ENCODE measurements around the gene MC3R. TPM values are rescaled to one million over a fixed set of nuclear protein-coding genes. Genes with fewer than 3 reads are reported as not detected.

The MC3R gene
- total and polyA plus RNA-seq, 8 donors, result not detected

DNA sequence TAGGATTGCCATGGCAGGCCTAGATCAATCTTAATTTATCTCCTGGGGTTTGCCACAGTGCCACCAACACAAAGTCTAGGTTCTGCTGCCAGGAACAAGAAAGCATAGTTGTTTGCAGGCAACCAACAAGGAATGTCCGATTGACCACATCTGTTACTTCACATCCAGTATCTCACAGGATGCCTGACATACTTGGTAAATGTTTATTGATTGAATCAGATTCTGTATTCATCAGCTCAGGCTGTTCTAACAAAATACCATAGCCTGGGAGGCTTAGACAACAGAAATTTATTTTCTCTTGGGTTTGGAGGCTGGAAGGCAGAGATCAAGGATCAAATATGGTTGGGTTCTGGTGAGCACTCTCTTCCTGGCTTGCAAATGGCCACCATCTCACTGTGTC, 26.3 kb upstream of the MC3R start:
- Histone ChIP-seq H3K4me1 (no peaks in the 10 kb centered on the region), H3K9me3 (peaks cover 3 to 25% (median 15%) of the 10 kb centered on the region in 4 donors), H3K27ac (no peak overlapping the region), H3K36me3 (no peaks in the 10 kb centered on the region), H3K4me3 (no peak overlapping the region), H3K27me3 (peaks cover 0 to 12% (median 0%) of the 10 kb centered on the region in 3 donors)
- DNase-seq, result no peak
- 70 to 89% (median 80%) methylated on average over 1 of the region's 1 CpG for WGBS, 5 donors
- intact Hi-C loops (cut with DNase I; ENCODE audit: low total_unique reads), result no loop called here
- TF ChIP-seq EP300 (IDR thresholded peaks at IDR 0.05), result no peak
- no peak for TF ChIP-seq POLR2A (IDR thresholded peaks at IDR 0.05)
- TF ChIP-seq, protein P1, sequence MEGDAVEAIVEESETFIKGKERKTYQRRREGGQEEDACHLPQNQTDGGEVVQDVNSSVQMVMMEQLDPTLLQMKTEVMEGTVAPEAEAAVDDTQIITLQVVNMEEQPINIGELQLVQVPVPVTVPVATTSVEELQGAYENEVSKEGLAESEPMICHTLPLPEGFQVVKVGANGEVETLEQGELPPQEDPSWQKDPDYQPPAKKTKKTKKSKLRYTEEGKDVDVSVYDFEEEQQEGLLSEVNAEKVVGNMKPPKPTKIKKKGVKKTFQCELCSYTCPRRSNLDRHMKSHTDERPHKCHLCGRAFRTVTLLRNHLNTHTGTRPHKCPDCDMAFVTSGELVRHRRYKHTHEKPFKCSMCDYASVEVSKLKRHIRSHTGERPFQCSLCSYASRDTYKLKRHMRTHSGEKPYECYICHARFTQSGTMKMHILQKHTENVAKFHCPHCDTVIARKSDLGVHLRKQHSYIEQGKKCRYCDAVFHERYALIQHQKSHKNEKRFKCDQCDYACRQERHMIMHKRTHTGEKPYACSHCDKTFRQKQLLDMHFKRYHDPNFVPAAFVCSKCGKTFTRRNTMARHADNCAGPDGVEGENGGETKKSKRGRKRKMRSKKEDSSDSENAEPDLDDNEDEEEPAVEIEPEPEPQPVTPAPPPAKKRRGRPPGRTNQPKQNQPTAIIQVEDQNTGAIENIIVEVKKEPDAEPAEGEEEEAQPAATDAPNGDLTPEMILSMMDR (IDR thresholded peaks at IDR 0.05), result no peak
- no peak for TF ChIP-seq POLR2AphosphoS5 (IDR thresholded peaks at IDR 0.05)

- Histone ChIP-seq H3K27me3 (peaks cover 0 to 6% (median 0%) of the 10 kb centered on the region in 3 donors), H3K27ac (no peak overlapping the region), H3K4me1 (no peaks in the 10 kb centered on the region), H3K4me3 (no peak overlapping the region), H3K36me3 (no peaks in the 10 kb centered on the region), H3K9me3 (peaks cover 3 to 25% (median 15%) of the 10 kb centered on the region in 4 donors)
- TF ChIP-seq, protein P1 (IDR thresholded peaks at IDR 0.05), result no peak
- TF ChIP-seq POLR2AphosphoS5 (IDR thresholded peaks at IDR 0.05) (no peak), POLR2A (IDR thresholded peaks at IDR 0.05) (no peak), EP300 (IDR thresholded peaks at IDR 0.05) (no peak)
- no peak for DNase-seq
- intact Hi-C loops (cut with DNase I; ENCODE audit: low total_unique reads), result no loop called here
- 63 to 78% (median 72%) methylated on average over 2 of the region's 2 CpGs for WGBS, 5 donors
These were observed 25.6 kb upstream of the MC3R start for GRCh38 chr20:56222945-56223344.

- Histone ChIP-seq H3K9me3 (peaks cover 3 to 25% (median 15%) of the 10 kb centered on the region in 4 donors), H3K27ac (no peak overlapping the region), H3K4me3 (no peak overlapping the region), H3K36me3 (no peaks in the 10 kb centered on the region), H3K4me1 (no peaks in the 10 kb centered on the region), H3K27me3 (peaks cover 0 to 3% (median 0%) of the 10 kb centered on the region in 3 donors)
- WGBS, 5 donors, result 64 to 75% (median 71%) methylated on average over 7 of the region's 7 CpGs
- no peak for DNase-seq
- intact Hi-C loops (cut with DNase I; ENCODE audit: low total_unique reads), result no loop called here
- TF ChIP-seq, protein P1 (IDR thresholded peaks at IDR 0.05), result no peak
- TF ChIP-seq EP300 (IDR thresholded peaks at IDR 0.05) (no peak), POLR2A (IDR thresholded peaks at IDR 0.05) (no peak), POLR2AphosphoS5 (IDR thresholded peaks at IDR 0.05) (no peak)
These were observed 25.2 kb upstream of the MC3R start for GRCh38 chr20:56223352-56223751.

GRCh38 chr20:56228021-56228420, 20.5 kb upstream of the MC3R start:
- WGBS, 5 donors, result 74 to 93% (median 77%) methylated on average over 3 of the region's 3 CpGs
- H3K4me3 ChIP-seq, result no peak overlapping the region
- no peak for DNase-seq
- H3K4me1 ChIP-seq, result no peaks in the 10 kb centered on the region
- no peaks in the 10 kb centered on the region for H3K27me3 ChIP-seq
- no peak for TF ChIP-seq EP300 (IDR thresholded peaks at IDR 0.05)
- H3K36me3 ChIP-seq, result no peaks in the 10 kb centered on the region
- no peak overlapping the region for H3K27ac ChIP-seq
- intact Hi-C loops (cut with DNase I; ENCODE audit: low total_unique reads), result no loop called here
- H3K9me3 ChIP-seq, result peaks cover 0 to 9% (median 4%) of the 10 kb centered on the region in 4 donors

GRCh38 chr20:56229812-56230211, 18.7 kb upstream of the MC3R start:
- Histone ChIP-seq H3K27me3 (no peaks in the 10 kb centered on the region), H3K36me3 (no peaks in the 10 kb centered on the region), H3K4me3 (no peak overlapping the region), H3K4me1 (no peaks in the 10 kb centered on the region), H3K27ac (no peak overlapping the region), H3K9me3 (peaks cover 2 to 18% (median 7%) of the 10 kb centered on the region in 4 donors)
- TF ChIP-seq EP300 (IDR thresholded peaks at IDR 0.05) (no peak), POLR2AphosphoS5 (IDR thresholded peaks at IDR 0.05) (no peak), POLR2A (IDR thresholded peaks at IDR 0.05) (no peak)
- TF ChIP-seq, protein P1 (IDR thresholded peaks at IDR 0.05), result no peak
- intact Hi-C loops (cut with DNase I; ENCODE audit: low total_unique reads), result no loop called here
- no peak for DNase-seq
